Testis (tissue), 3 donors: ENCODE data around the gene NFATC2IP. TPM values are rescaled to one million over a fixed set of nuclear protein-coding genes. Genes with fewer than 3 reads are reported as not detected.

Source experiments
- DNase-seq: peaks from one replicate; pipeline ENCODE4 v3.0.0-alpha.2; 2019
- H3K27ac ChIP-seq, 2 donors: fragments of 200-600 bp; sonication (generic); one replicate each; pipeline ENCODE4 v1.5.1; 2019
- H3K27me3 ChIP-seq: fragments of 200-600 bp; sonication (generic); one replicate; pipeline ENCODE4 v1.5.1; 2019
- H3K36me3 ChIP-seq: fragments of 200-600 bp; sonication (generic); one replicate; pipeline ENCODE4 v1.5.1; 2017; ENCODE audit warnings: low read depth; ENCODE audit errors: missing control alignments
- H3K4me1 ChIP-seq: fragments of 200-600 bp; sonication (generic); one replicate; pipeline ENCODE4 v1.5.1; 2019
- H3K4me3 ChIP-seq, 2 donors: fragments of 200-600 bp; sonication (generic); one replicate each; pipeline ENCODE4 v1.5.1; 2017 to 2019
- H3K9me3 ChIP-seq: fragments of 200-600 bp; sonication (generic); one replicate; pipeline ENCODE4 v1.5.1; 2017
- CTCF ChIP-seq, 3 experiments: fragments of 450-650 bp in 2 of 3; fragments of 200-600 bp in 1 of 3; sonication (generic) in 1 of 3; IDR thresholded peaks; one replicate each; pipeline ENCODE4 v1.5.1; 2016 to 2019; ENCODE audit warnings: antibody characterized with exemption in 3 of 3, mild to moderate bottlenecking in 2 of 3, moderate library complexity in 1 of 3
- POLR2A ChIP-seq: fragments of 450-650 bp; IDR thresholded peaks from one replicate; pipeline ENCODE4 v1.6.1; 2017; ENCODE audit warnings: antibody characterized with exemption, mild to moderate bottlenecking, moderate library complexity
- WGBS, 2 donors: methylation state at CpG; one replicate each; pipeline ENCODE4 v1.1.5; 2018; 5-methylcytosine and 5-hydroxymethylcytosine counted together
- intact Hi-C: fragments of 100-400 bp; cut with DNase I; formaldehyde crosslinking; loops from one replicate; pipeline ENCODE4 v1.15.1; 2023; ENCODE audit warnings: low total_unique reads
- polyA plus RNA-seq: library from polyadenylated mRNA; stranded (reverse); fragments of 350-450 nt; fragmentation: Illumina TruSeq; extraction: RNeasy Lipid Tissue Mini Kit (QIAGEN cat#74804); gene quantifications from one replicate; pipeline ENCODE4 v1.2.3, GENCODE V29; 2014; ENCODE audit warnings: low read depth, low replicate concordance; ENCODE audit not compliant: insufficient read depth
- total RNA-seq, 2 donors: library from RNA; depleted of rRNA; stranded (reverse); fragments of >200 nt; gene quantifications; one replicate each; pipeline ENCODE4 v1.2.3, GENCODE V29; 2016

Gene NFATC2IP
- total and polyA plus RNA-seq, 3 donors from 2014 or later = 69.0 to 111 (median 81.1) TPM

- TF ChIP-seq CTCF (IDR thresholded peaks at IDR 0.05) (no peak), POLR2A (no peak)
- WGBS, 2 donors = 78 to 88% methylated on average over 10 to 14 of the region's 14 CpGs
- H3K9me3 ChIP-seq = no peaks in the 10 kb centered on the region
Measured at GRCh38 chr16:28904363-28904762, 46.4 kb upstream of the NFATC2IP start.

GRCh38 chr16:28904828-28905227 lies 45.9 kb upstream of the NFATC2IP start:
- Histone ChIP-seq H3K27me3 (no peaks in the 10 kb centered on the region), H3K27ac (no peak overlapping the region), H3K4me3 (no peak overlapping the region), H3K4me1 (no peaks in the 10 kb centered on the region), H3K36me3 (no peaks in the 10 kb centered on the region), H3K9me3 (no peaks in the 10 kb centered on the region)
- intact Hi-C loops = no loop called here
- 92% methylated on average over 16 of the region's 16 CpGs; no CpG with 5 or more reads in 1 of the 2 donors for WGBS, 2 donors
- no peak for DNase-seq
- TF ChIP-seq POLR2A = no peak
- no peak for TF ChIP-seq CTCF (IDR thresholded peaks at IDR 0.05)

More at GRCh38 chr16:28904363-28904762, 46.4 kb upstream of the NFATC2IP start:
- H3K36me3 ChIP-seq = no peaks in the 10 kb centered on the region
- H3K27ac ChIP-seq = no peak overlapping the region
- DNase-seq = no peak
- H3K4me3 ChIP-seq = no peak overlapping the region
- H3K4me1 ChIP-seq = no peaks in the 10 kb centered on the region
- intact Hi-C loops = no loop called here
- no peaks in the 10 kb centered on the region for H3K27me3 ChIP-seq

GRCh38 chr16:28905229-28905754 lies 45.4 kb upstream of the NFATC2IP start:
- no peak overlapping the region for H3K4me3 ChIP-seq
- no peak overlapping the region for H3K27ac ChIP-seq
- no peaks in the 10 kb centered on the region for H3K9me3 ChIP-seq
- intact Hi-C loops = no loop called here
- no peak for DNase-seq
- H3K4me1 ChIP-seq = no peaks in the 10 kb centered on the region
- TF ChIP-seq CTCF (IDR thresholded peaks at IDR 0.05) (no peak), POLR2A (no peak)
- WGBS, 2 donors = 92 to 94% methylated on average over 2 to 9 of the region's 9 CpGs
- no peaks in the 10 kb centered on the region for H3K27me3 ChIP-seq
- H3K36me3 ChIP-seq = no peaks in the 10 kb centered on the region

- no peaks in the 10 kb centered on the region for H3K27me3 ChIP-seq
- intact Hi-C loops = no loop called here
- 77 to 80% methylated on average over 12 to 22 of the region's 24 CpGs for WGBS, 2 donors
- H3K4me3 ChIP-seq = no peak overlapping the region
- no peaks in the 10 kb centered on the region for H3K36me3 ChIP-seq
- no peak for DNase-seq
- no peaks in the 10 kb centered on the region for H3K4me1 ChIP-seq
- H3K27ac ChIP-seq = no peak overlapping the region
- TF ChIP-seq POLR2A = no peak
- TF ChIP-seq CTCF (IDR thresholded peaks at IDR 0.05) = no peak
- H3K9me3 ChIP-seq = no peaks in the 10 kb centered on the region
Measured at GRCh38 chr16:28905800-28906372, 44.9 kb upstream of the NFATC2IP start.
